Activated naive CD8-positive, alpha-beta T cell (primary cell): ENCODE data around the gene SCYGR4.
"Not testable (repeated sequence)": the region's sequence is repeated elsewhere in the genome, so short reads cannot be mapped to it uniquely, and the experiment has no call there.

Experiments
- H3K27ac Mint-ChIP-seq: one replicate; pipeline ENCODE4 v1.8.0; 2021; ENCODE audit warnings: mixed read lengths
- H3K27me3 Mint-ChIP-seq: one replicate; pipeline ENCODE4 v1.8.0; 2021; ENCODE audit warnings: mixed read lengths
- H3K36me3 Mint-ChIP-seq: one replicate; pipeline ENCODE4 v1.8.0; 2021; ENCODE audit warnings: mixed read lengths
- H3K4me1 Mint-ChIP-seq: one replicate; pipeline ENCODE4 v1.8.0; 2021; ENCODE audit warnings: low read depth, mixed read lengths
- H3K4me3 Mint-ChIP-seq: one replicate; pipeline ENCODE4 v1.8.0; 2021; ENCODE audit warnings: mild to moderate bottlenecking, mixed read lengths
- H3K9me3 Mint-ChIP-seq: one replicate; pipeline ENCODE4 v1.8.0; 2021; ENCODE audit warnings: low read depth, mixed read lengths

The SCYGR4 gene, protein sequence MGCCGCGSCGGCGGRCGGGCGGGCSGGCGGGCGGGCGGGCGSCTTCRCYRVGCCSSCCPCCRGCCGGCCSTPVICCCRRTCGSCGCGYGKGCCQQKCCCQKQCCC

DNA sequence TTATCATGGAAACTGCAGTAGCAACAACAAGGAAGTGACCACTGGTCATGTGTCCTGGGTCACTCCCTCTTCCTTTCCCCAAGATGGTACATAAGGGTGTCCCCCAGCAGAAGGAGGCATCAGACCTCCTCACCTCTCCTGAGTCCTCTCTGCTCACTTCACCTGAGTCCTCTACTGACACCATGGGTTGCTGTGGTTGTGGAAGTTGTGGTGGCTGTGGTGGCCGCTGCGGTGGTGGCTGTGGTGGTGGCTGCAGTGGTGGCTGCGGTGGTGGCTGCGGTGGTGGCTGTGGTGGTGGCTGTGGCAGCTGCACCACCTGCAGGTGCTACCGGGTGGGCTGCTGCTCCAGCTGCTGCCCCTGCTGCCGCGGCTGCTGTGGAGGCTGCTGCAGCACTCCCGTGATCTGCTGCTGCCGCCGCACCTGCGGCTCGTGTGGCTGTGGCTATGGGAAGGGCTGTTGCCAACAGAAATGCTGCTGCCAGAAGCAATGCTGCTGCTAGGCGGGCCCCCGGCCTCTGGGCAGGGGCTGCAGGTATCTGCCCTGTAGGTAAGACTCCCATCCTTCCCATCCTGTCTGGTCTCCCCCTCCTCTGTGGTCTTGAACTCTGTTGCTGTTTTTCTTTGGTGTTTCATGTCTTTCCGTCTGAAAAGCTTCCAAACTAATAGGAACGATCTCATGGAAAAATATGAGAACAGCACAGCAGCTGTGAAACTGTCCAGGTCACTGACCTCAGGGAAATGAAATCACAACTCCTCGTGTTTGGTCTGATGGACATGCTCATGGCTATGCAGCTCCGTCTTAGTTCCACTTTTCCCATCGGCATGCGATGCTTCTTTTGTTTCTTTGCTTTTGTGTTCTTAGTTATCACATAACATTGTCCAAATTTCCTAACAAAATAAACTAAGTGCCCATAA lies at the start of gene SCYGR4:
Gene SCYGR4 (plus strand): TSS at position 183 of the 915 bp plus-strand sequence. CDS start 0 bp downstream, at position 183.
- Mint-ChIP-seq H3K27me3 (peaks cover 8% of the 10 kb centered on the region), H3K36me3 (no peaks in the 10 kb centered on the region), H3K4me1 (no peaks in the 10 kb centered on the region), H3K9me3 (no peaks in the 10 kb centered on the region), H3K4me3 (no peak within 1 kb of the TSS), H3K27ac (no peak within 1 kb of the TSS)

DNA sequence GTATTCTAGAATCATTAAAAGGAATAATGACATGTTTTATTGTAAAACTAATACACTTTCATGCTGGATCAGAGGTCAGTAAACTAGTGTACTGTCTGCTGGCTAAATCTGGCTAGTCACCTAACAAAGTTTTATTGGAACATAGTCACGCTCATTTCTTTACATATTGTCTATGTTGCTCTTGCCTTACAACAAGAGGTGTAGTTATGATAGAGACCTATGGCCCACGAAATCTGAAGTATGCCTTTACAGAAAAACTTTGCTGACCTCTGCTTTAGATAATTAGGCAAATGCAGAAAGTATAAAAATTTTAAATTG lies 48.5 kb upstream of the SCYGR4 start:
- Mint-ChIP-seq H3K9me3 (no peaks in the 10 kb centered on the region), H3K4me3 (no peak overlapping the region), H3K36me3 (no peaks in the 10 kb centered on the region), H3K4me1 (peaks cover 10% of the 10 kb centered on the region), H3K27me3 (no peaks in the 10 kb centered on the region), H3K27ac (no peak overlapping the region)

DNA sequence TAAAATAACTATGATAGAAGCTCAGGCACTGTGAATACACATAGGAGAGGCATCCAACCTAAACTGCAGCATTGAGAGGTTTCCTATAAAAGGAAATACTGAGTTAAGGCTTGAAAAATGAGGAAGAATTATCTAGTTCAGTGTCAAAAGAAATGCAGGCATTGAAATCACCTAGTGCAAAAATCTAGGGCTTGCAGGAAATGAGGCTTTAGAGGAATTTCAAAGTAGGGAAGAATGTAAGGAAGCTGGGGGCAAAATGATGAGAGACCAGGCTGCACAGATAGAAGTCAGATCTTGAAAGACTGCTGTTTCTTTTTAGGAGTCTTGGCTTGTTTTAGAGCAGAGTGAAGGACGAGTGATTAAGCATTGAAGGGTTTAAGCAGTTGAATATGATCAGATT lies 46.7 kb upstream of the SCYGR4 start:
- no peaks in the 10 kb centered on the region for H3K9me3 Mint-ChIP-seq
- no peak overlapping the region for H3K4me3 Mint-ChIP-seq

DNA sequence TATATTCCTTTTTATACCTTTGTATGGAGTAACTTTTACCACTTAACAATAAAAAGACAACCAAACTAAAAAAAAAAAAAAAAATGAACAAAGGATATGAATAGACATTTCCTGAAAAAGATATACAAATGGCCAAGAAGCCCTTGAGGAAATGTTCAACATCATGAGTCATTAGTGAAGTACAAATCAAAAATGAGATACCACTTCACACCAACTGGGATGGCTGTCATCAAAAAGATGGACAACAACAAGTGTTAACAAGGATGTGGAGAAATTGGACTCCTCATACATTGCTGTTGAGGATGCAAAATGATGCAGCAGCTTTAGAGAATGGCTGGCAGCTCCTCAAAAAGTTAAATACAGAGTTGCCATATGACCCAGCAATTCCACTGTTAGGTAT lies 41.2 kb upstream of the SCYGR4 start:
- no peak overlapping the region for H3K4me3 Mint-ChIP-seq
- H3K4me1 Mint-ChIP-seq: peaks cover 2% of the 10 kb centered on the region
- peaks cover under 1% of the 10 kb centered on the region for H3K36me3 Mint-ChIP-seq
- peaks cover 6% of the 10 kb centered on the region for H3K27me3 Mint-ChIP-seq
- no peak overlapping the region for H3K27ac Mint-ChIP-seq
- H3K9me3 Mint-ChIP-seq: no peaks in the 10 kb centered on the region

More for the DNA sequence above, 46.7 kb upstream of the SCYGR4 start:
- Mint-ChIP-seq H3K36me3 (no peaks in the 10 kb centered on the region), H3K27me3 (no peaks in the 10 kb centered on the region), H3K27ac (peak overlapping the region; percentile 50), H3K4me1 (peaks cover 10% of the 10 kb centered on the region)

DNA sequence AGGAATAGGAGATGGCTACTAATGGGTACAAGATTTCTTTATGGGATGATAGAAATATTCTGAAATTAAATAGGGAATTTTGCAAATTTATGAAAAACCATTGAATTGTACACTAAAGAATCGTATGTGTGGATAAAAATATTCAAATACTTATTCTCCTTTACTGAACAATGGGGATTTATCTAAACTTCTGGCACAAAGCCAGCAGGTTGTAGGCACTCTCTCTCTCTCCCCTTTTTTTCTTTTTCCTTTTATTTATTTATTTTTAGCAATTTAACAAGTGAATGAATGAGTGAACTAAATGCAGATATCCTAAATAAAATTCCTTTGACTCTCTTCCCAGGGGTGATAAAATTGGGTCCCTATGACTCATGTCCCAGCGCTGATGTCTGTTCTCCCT lies 40.5 kb upstream of the SCYGR4 start:
- Mint-ChIP-seq H3K36me3 (peaks cover 3% of the 10 kb centered on the region), H3K4me3 (no peak overlapping the region), H3K4me1 (no peaks in the 10 kb centered on the region), H3K27ac (no peak overlapping the region), H3K9me3 (peaks cover 2% of the 10 kb centered on the region), H3K27me3 (peaks cover 10% of the 10 kb centered on the region)

DNA sequence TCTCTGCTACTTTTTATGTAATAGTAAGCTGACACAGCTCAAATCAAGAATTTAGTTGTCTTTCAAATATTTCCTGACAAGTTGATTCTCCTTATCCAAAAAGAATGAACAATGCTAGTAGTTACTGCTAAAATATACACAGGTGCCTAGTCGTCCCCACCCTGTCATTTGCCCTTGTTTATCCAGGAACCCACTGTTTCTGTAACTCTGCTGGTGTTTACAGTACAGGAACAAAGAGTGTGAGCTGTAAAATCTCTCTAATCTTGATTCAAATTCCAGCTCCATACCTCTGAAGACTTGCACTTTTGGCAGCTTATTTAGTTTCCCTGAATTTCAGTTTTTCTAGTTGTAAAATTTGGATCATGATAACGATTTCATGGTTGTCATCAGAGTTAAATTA lies 39.7 kb upstream of the SCYGR4 start:
- no peaks in the 10 kb centered on the region for H3K4me1 Mint-ChIP-seq
- no peak overlapping the region for H3K27ac Mint-ChIP-seq
- H3K4me3 Mint-ChIP-seq: no peak overlapping the region
- peaks cover 9% of the 10 kb centered on the region for H3K36me3 Mint-ChIP-seq
- peaks cover 8% of the 10 kb centered on the region for H3K9me3 Mint-ChIP-seq
- peaks cover 16% of the 10 kb centered on the region for H3K27me3 Mint-ChIP-seq

DNA sequence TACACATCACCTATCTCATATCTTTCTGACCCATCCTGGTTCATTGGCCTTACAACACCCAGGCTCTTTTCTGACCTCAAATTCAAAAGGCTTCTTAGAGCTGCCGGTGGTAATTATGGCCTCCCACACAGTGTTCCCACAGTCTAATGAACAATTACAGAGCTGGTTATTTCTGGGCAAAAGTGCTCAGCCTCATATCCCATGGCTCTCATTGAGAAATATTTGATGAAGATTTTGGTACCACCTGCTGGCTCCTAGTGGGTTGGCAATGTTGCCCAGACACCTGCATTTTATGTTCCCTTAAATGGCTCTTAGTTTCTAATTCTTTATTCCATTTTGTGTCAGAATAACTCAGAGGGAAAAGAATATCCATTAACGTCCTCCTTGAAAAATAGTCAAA lies 38.7 kb upstream of the SCYGR4 start:
- peaks cover 12% of the 10 kb centered on the region for H3K9me3 Mint-ChIP-seq
- peaks cover 19% of the 10 kb centered on the region for H3K27me3 Mint-ChIP-seq
- no peak overlapping the region for H3K27ac Mint-ChIP-seq
- peaks cover 12% of the 10 kb centered on the region for H3K36me3 Mint-ChIP-seq
- H3K4me1 Mint-ChIP-seq: no peaks in the 10 kb centered on the region
- H3K4me3 Mint-ChIP-seq: no peak overlapping the region

DNA sequence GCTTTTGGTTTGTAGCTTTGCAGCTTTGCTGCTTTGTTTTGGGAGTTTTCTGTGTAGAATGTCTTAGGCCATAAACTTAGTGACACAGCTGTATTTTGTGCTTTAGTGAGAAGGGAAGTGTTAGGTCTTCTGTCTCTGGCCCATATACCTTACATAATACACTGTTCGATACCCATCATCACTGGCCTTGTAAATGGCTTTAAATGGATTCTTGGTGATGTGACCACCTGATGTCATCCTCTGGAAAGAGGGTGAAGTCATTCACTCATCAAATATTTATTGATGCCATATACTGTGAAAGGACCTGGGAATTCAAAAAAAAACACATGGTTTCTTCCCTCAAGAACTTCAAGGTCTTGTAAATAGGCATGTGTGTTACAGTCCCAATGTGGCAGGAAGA lies 37.5 kb upstream of the SCYGR4 start:
- H3K27ac Mint-ChIP-seq: no peak overlapping the region
- H3K4me3 Mint-ChIP-seq: no peak overlapping the region
- peaks cover 12% of the 10 kb centered on the region for H3K36me3 Mint-ChIP-seq
- peaks cover 12% of the 10 kb centered on the region for H3K9me3 Mint-ChIP-seq
- peaks cover 26% of the 10 kb centered on the region for H3K27me3 Mint-ChIP-seq
- H3K4me1 Mint-ChIP-seq: no peaks in the 10 kb centered on the region

DNA sequence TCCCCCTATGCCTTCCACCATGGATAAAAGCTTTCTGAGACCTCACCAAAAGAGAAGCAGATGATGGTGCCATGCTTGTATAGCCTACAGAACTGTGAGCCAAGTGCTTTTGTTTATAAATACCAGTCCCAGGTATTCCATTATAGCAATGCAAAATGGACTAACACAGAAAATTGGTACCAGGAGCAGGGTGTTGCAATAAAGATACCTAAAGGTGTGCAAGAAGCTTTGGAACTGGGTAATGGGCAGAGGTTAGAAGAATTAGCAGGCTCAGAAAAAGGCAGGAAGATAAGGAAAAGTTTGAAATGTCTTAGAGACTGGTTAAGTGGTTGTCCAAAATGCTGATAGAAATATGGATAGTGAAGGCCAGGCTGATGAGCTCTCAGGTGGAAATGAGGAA lies 34.9 kb upstream of the SCYGR4 start:
- Mint-ChIP-seq H3K27ac (no peak overlapping the region), H3K4me3 (no peak overlapping the region), H3K36me3 (peaks cover 12% of the 10 kb centered on the region), H3K9me3 (peaks cover 12% of the 10 kb centered on the region), H3K27me3 (peaks cover 29% of the 10 kb centered on the region), H3K4me1 (no peaks in the 10 kb centered on the region)

DNA sequence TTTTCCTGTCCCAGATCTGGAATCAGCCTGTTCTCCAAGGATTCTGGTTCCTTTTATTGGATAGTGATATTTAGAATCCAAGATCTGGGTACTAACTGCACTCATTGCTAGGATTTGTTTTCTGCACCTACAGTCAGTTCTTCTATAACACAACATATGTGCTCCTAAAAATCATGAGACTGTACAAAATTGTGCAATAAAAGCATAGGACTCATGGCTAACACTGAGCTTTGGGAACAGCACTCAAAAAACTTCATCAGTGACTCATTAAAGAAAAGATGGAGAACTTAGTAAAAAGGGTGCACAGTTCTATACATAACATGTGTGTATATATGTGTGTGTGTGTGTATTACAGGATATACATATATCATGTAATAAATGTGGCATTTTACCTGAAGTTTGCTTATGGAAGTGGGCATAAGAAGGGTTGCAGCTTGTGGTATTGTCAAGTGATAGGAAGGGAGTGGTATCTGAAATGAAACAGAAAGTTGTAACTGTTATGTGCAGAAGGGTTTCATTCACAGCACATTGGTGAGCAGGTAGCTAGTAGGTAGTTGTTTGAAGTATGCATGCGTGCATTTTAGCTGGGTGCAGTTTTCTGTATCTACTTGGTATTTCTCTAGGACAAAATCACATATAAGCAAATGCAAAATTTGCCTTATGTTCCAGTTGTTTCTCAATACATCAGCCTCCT lies 24.5 kb upstream of the SCYGR4 start:
- peaks cover 31% of the 10 kb centered on the region for H3K27me3 Mint-ChIP-seq
- H3K36me3 Mint-ChIP-seq: peaks cover 4% of the 10 kb centered on the region
- no peaks in the 10 kb centered on the region for H3K4me1 Mint-ChIP-seq
- H3K27ac Mint-ChIP-seq: no peak overlapping the region
- no peak overlapping the region for H3K4me3 Mint-ChIP-seq
- H3K9me3 Mint-ChIP-seq: no peaks in the 10 kb centered on the region

DNA sequence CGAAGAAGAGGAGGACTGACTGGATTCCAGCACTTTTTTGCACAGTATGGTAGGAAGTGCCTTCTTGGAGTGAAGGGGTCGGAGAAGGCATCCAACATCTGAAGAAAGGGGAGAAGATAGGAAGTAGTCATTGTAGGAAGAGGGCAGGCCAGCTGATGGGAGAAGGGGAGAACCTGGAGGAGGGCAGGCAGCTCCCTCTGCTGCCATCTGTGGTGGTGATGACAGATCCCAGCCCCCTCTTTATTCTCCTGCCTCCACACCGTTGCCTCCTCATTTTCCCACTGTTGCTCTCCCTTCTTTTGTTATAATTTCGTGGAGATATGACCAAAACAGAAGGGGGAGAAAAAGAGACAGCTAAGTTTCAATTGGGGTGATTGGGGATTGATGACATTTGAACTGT lies 21.5 kb upstream of the SCYGR4 start:
- H3K4me1 Mint-ChIP-seq: no peaks in the 10 kb centered on the region
- peaks cover 26% of the 10 kb centered on the region for H3K27me3 Mint-ChIP-seq
- H3K4me3 Mint-ChIP-seq: no peak overlapping the region
- no peaks in the 10 kb centered on the region for H3K9me3 Mint-ChIP-seq
- H3K36me3 Mint-ChIP-seq: peaks cover 2% of the 10 kb centered on the region
- H3K27ac Mint-ChIP-seq: no peak overlapping the region

DNA sequence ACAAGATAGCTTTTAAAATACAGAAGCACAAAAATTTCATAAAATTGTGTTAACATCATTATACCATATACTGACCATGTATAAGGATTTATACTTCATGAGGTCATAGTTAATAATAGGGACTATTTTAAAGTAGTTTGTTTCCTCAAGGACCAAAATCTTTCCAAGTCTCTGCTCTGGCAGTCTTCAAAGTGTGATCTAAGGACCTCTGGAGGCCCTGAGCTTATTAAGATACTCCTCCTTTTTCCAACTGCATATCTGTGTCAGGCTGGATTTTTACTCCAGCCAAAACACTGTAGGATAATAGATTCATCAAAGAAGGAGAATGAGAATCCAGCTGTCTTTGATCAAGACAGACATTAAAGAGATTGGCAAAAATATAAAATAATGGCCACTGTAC lies 20.3 kb upstream of the SCYGR4 start:
- no peaks in the 10 kb centered on the region for H3K4me1 Mint-ChIP-seq
- no peaks in the 10 kb centered on the region for H3K9me3 Mint-ChIP-seq
- H3K4me3 Mint-ChIP-seq: no peak overlapping the region
- no peaks in the 10 kb centered on the region for H3K36me3 Mint-ChIP-seq
- no peak overlapping the region for H3K27ac Mint-ChIP-seq
- H3K27me3 Mint-ChIP-seq: peaks cover 27% of the 10 kb centered on the region

DNA sequence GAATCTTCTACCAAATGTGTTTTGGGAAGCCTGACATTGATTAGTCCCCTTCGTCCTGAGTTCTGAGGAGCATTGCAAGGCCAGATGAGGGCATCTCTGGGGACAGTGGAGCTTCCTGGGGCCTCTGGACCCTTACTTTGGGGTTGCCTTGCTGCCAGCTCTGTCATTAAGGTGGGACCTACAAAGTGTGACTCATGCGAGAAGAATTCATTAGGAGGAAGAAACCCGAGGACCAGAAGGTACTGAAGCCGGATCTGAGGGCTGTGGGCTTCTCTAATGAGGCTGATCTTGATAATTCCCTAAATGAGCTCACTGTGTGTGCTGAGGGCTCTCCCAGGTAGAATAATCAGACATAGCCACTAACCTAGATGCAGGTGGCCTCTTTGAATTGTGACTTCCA lies 19.3 kb upstream of the SCYGR4 start:
- Mint-ChIP-seq H3K36me3 (no peaks in the 10 kb centered on the region), H3K9me3 (no peaks in the 10 kb centered on the region), H3K4me1 (no peaks in the 10 kb centered on the region)

DNA sequence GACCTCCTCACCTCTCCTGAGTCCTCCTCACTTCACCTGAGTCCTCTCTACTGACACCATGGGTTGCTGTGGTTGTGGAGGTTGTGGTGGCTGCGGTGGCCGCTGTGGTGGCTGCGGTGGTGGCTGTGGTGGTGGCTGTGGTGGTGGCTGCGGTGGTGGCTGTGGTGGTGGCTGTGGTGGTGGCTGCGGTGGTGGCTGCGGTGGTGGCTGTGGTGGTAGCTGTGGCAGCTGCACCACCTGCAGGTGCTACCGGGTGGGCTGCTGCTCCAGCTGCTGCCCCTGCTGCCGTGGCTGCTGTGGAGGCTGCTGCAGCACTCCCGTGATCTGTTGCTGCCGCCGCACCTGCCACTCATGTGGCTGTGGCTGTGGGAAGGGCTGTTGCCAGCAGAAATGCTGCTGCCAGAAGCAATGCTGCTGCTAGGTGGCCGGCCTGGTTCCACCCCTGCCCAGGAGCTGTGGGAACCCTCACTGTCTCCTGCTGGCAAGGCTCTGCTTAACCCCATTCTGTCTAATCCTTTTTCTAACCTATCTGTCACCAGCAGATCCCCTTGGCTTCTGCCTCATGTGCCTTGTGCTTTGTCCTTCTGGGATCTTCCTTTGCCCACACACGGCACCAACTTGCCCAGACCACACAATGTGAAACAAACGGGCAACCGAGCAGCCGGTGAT lies 18.3 kb upstream of the SCYGR4 start, which contains the start of gene SCYGR2:
Gene SCYGR2 (plus strand): TSS at position 59 of the 669 bp plus-strand sequence. CDS start 0 bp downstream, at position 59.
- H3K9me3 Mint-ChIP-seq, H3K4me3 Mint-ChIP-seq, H3K27ac Mint-ChIP-seq, H3K4me1 Mint-ChIP-seq, H3K36me3 Mint-ChIP-seq: not testable (repeated sequence)
- peaks cover 21% of the 10 kb centered on the region for H3K27me3 Mint-ChIP-seq

More for the DNA sequence above, 19.3 kb upstream of the SCYGR4 start:
- Mint-ChIP-seq H3K27ac (no peak overlapping the region), H3K27me3 (peaks cover 23% of the 10 kb centered on the region), H3K4me3 (no peak overlapping the region)

DNA sequence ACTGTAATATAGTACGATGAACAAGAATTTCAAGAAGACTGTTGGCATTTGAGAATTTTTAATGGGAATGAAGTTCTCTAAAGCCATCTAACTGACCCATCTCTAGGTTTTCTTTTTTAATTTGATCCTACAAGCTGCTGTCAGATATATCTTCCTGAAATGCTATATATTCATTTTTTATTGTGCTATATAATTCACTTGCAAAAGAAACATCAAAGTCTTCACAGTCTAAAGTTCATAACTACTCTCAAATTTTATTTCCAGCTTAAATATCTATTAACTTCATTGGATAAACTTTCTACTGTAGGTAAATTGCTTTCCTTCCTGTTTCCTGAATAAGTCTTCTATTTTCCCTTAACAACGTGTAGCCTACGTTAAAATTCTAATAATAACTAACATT lies 14.9 kb upstream of the SCYGR4 start:
- Mint-ChIP-seq H3K27ac (no peak overlapping the region), H3K9me3 (no peaks in the 10 kb centered on the region), H3K36me3 (no peaks in the 10 kb centered on the region), H3K4me1 (no peaks in the 10 kb centered on the region), H3K27me3 (peaks cover 19% of the 10 kb centered on the region), H3K4me3 (no peak overlapping the region)
